Sigmoid colon (tissue), 7 donors: Measurements from ENCODE around the gene TMEFF2. TPM values are rescaled to one million over a fixed set of nuclear protein-coding genes. Genes with fewer than 3 reads are reported as not detected.

Experiments used
- DNase-seq: peaks from one replicate; pipeline ENCODE4 v3.0.0-alpha.2; 2019
- H3K27ac ChIP-seq, 4 donors: fragments of 200-600 bp; sonication (generic); one replicate each; pipeline ENCODE4 v1.5.1; 2016 to 2019; ENCODE audit warnings: mild to moderate bottlenecking in 1 of 4
- H3K27me3 ChIP-seq, 3 donors: fragments of 200-600 bp; sonication (generic); one replicate each; pipeline ENCODE4 v1.5.1; 2019; ENCODE audit warnings: mild to moderate bottlenecking in 1 of 3
- H3K36me3 ChIP-seq, 4 donors: fragments of 200-600 bp; sonication (generic); one replicate each; pipeline ENCODE4 v1.5.1; 2016 to 2019
- H3K4me1 ChIP-seq, 4 donors: fragments of 200-600 bp; sonication (generic); one replicate each; pipeline ENCODE4 v1.5.1; 2017 to 2019
- H3K4me3 ChIP-seq, 4 donors: fragments of 200-600 bp; sonication (generic); one replicate each; pipeline ENCODE4 v1.5.1; 2017 to 2019; ENCODE audit warnings: mild to moderate bottlenecking in 2 of 4, moderate library complexity in 1 of 4
- H3K9me3 ChIP-seq, 4 donors: fragments of 200-600 bp in 3 of 4; sonication (generic) in 3 of 4; one replicate each; pipeline versions ENCODE4 v1.5.1 to v1.6.1; 2013 to 2019
- EP300 ChIP-seq, 4 donors: sonication (generic); formaldehyde crosslinking; IDR thresholded peaks; one replicate each; pipeline ENCODE4 v1.6.1; 2017; ENCODE audit warnings: antibody characterized with exemption in 4 of 4
- POLR2A ChIP-seq, 2 donors: fragments of 450-650 bp; IDR thresholded peaks; one replicate each; pipeline ENCODE4 v1.6.1; 2016; ENCODE audit warnings: antibody characterized with exemption in 2 of 2, mild to moderate bottlenecking in 2 of 2, moderate library complexity in 2 of 2
- POLR2AphosphoS5 ChIP-seq, 4 donors: sonication (generic); formaldehyde crosslinking; IDR thresholded peaks; one replicate each; pipeline ENCODE4 v1.6.1; 2017; ENCODE audit warnings: antibody characterized with exemption in 4 of 4
- WGBS, 2 donors: extraction: QIAGEN DNeasy Blood & Tissue Kit; methylation state at CpG; one replicate each; pipeline ENCODE4 v1.1.7; 2013; 5-methylcytosine and 5-hydroxymethylcytosine counted together
- intact Hi-C: fragments of 100-400 bp; cut with DNase I; formaldehyde crosslinking; loops from one replicate; pipeline ENCODE4 v1.15.1; 2023
- polyA plus RNA-seq, 3 donors: library from polyadenylated mRNA; stranded (reverse); fragments of 200-250 nt; gene quantifications; one replicate each; pipeline ENCODE4 v1.2.3, GENCODE V29; 2013
- total RNA-seq, 4 donors: library from RNA; depleted of rRNA; stranded (reverse); fragments of >200 nt; gene quantifications; one replicate each; pipeline ENCODE4 v1.1.0, GENCODE V29; 2016
- TF ChIP-seq, protein P1 (sequence below), 4 experiments: fragments of 450-650 bp in 3 of 4; fragments of 200-600 bp in 1 of 4; IDR thresholded peaks; one replicate each; pipeline ENCODE4 v1.5.1; 2016 to 2019; ENCODE audit warnings: antibody characterized with exemption in 4 of 4, mild to moderate bottlenecking in 3 of 4, moderate library complexity in 2 of 4
- donor health status: healthy with polysubstance abuse.
- donor health status: Bipolar disorder and iron deficiency.
- donor health status: healthy.

Gene TMEFF2
- total and polyA plus RNA-seq, 7 donors, result 0.16 to 1.4 (median 0.32) TPM; not detected in 1

DNA sequence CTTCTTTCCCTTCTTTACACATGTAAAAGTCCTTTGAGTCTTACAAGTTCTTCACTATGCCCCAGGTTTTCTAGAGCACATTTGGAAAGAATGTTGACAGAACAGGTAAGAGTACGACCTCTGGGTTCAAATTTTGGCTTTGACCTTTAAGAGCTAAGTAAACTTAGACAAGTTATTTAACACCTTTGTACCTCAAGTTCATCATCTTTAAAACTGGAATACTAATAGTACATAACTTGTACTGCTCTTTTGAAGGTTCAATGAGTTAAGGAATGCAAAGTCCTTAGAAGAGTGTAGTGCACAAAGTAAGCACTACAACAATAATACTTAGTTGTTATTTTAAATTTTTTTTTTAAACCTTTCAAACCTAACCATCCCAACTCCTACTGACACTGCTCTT lies 156.6 kb downstream of the TMEFF2 start:
- H3K36me3 ChIP-seq, result no peaks in the 10 kb centered on the region
- H3K27ac ChIP-seq, result no peak overlapping the region
- DNase-seq, result no peak
- TF ChIP-seq POLR2AphosphoS5 (IDR thresholded peaks at IDR 0.05) (no peak), EP300 (IDR thresholded peaks at IDR 0.05) (no peak), POLR2A (IDR thresholded peaks at IDR 0.05) (no peak)
- TF ChIP-seq, protein P1, sequence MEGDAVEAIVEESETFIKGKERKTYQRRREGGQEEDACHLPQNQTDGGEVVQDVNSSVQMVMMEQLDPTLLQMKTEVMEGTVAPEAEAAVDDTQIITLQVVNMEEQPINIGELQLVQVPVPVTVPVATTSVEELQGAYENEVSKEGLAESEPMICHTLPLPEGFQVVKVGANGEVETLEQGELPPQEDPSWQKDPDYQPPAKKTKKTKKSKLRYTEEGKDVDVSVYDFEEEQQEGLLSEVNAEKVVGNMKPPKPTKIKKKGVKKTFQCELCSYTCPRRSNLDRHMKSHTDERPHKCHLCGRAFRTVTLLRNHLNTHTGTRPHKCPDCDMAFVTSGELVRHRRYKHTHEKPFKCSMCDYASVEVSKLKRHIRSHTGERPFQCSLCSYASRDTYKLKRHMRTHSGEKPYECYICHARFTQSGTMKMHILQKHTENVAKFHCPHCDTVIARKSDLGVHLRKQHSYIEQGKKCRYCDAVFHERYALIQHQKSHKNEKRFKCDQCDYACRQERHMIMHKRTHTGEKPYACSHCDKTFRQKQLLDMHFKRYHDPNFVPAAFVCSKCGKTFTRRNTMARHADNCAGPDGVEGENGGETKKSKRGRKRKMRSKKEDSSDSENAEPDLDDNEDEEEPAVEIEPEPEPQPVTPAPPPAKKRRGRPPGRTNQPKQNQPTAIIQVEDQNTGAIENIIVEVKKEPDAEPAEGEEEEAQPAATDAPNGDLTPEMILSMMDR (IDR thresholded peaks at IDR 0.05), result no peak
- H3K27me3 ChIP-seq, result no peaks in the 10 kb centered on the region
- peaks cover 0 to 13% (median 2%) of the 10 kb centered on the region in 4 donors for H3K4me1 ChIP-seq
- intact Hi-C loops, result no loop called here
- H3K4me3 ChIP-seq, result no peak overlapping the region
- no peaks in the 10 kb centered on the region for H3K9me3 ChIP-seq
- WGBS, 2 donors, result 66 to 90% methylated on average over 1 of the region's 1 CpG

DNA sequence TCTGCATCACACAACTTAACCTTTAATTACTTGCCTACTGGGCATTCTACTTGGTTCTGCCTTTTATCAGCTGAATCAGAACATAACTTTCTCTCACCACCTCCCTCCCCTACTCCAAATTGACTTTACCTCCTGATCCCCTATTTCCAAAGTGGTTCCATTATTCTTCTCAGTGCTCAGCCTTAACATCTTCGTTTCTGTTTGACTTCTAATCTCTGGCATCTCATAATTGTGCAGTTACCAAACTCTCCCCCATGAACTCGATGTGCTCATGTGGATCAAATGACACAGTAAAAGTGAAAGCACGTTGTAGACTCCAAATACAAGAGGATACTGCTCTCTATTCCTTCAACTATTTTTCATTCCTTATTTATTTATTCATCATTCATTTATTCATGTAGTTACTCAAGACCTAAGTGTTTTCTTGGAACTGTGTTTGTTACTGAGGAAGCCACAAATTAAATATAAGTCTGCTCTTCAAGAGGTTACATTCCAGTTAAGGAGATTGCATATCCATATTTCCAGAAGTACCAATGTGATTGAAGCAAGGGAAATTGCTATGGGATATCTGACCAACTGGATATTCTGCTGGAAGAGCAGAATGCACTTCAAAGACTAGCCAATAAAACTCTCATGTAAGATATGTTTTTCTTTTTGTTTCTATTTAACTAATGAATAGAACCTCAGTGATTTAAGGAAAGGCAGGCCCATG lies 158.8 kb downstream of the TMEFF2 start:
- H3K27me3 ChIP-seq, result no peaks in the 10 kb centered on the region
- peaks cover 0 to 13% (median 2%) of the 10 kb centered on the region in 4 donors for H3K4me1 ChIP-seq
- peak overlapping the region in 3 of 4 donors; percentile 32 to 59 (median 47) for H3K27ac ChIP-seq
- no peak for DNase-seq
- H3K4me3 ChIP-seq, result no peak overlapping the region
- H3K9me3 ChIP-seq, result no peaks in the 10 kb centered on the region
- intact Hi-C loops, result no loop called here
- H3K36me3 ChIP-seq, result no peaks in the 10 kb centered on the region
- WGBS, 2 donors, result 28 to 48% methylated on average over 3 of the region's 3 CpGs
- no peak for TF ChIP-seq EP300 (IDR thresholded peaks at IDR 0.05)

DNA sequence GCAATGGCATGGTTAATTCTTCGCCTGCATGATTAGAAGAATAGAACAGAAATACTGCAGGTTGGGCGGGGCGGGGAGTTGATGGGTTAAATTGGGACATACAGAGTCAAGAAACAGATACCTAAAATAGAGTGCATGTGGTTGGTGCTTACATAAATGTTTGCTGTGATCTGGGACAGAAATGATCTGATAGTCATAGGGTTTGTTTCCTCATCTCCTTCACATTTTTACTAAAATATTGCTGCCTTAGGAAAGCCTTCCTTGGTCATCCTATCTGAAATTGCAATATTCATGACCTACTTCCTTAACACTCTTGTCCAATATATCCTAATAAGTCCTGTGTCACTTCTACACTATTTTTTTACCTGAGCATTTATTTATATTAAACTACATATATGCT lies 163.9 kb downstream of the TMEFF2 start:
- Histone ChIP-seq H3K4me1 (peaks cover 0 to 18% (median 11%) of the 10 kb centered on the region in 4 donors), H3K36me3 (no peaks in the 10 kb centered on the region), H3K4me3 (no peak overlapping the region), H3K27ac (no peak overlapping the region), H3K9me3 (no peaks in the 10 kb centered on the region), H3K27me3 (no peaks in the 10 kb centered on the region)
- TF ChIP-seq POLR2A (IDR thresholded peaks at IDR 0.05) (no peak), EP300 (IDR thresholded peaks at IDR 0.05) (no peak), POLR2AphosphoS5 (IDR thresholded peaks at IDR 0.05) (no peak)
- TF ChIP-seq, protein P1 (IDR thresholded peaks at IDR 0.05), result no peak
- WGBS, 2 donors, result 95 to 97% methylated on average over 3 of the region's 3 CpGs
- intact Hi-C loops, result no loop called here
- DNase-seq, result no peak

DNA sequence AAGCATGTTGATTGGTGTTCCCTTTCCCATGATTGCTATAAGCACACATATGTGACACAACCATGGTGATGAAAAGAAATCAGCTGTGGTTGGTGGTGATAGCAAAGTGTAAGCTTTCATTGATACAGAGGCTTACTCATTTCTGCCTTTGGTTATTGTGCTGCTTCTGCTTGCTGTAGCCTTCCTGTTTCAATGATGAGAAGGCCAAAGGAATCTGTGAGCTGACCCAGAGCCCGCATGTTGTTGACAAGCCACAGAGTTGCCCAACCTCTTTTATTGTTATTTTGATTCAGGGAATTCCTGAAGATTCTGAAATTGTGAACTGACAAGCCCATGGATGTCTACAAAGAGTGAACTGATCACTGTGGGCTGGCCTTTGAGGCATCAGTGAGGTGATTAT lies 164.4 kb downstream of the TMEFF2 start:
- H3K4me3 ChIP-seq, result no peak overlapping the region
- WGBS, 2 donors, result 89% methylated on average over 1 of the region's 1 CpG
- TF ChIP-seq, protein P1 (IDR thresholded peaks at IDR 0.05), result no peak
- no peak for TF ChIP-seq POLR2AphosphoS5 (IDR thresholded peaks at IDR 0.05)
- TF ChIP-seq POLR2A (IDR thresholded peaks at IDR 0.05), result no peak
- no peak for TF ChIP-seq EP300 (IDR thresholded peaks at IDR 0.05)

DNA sequence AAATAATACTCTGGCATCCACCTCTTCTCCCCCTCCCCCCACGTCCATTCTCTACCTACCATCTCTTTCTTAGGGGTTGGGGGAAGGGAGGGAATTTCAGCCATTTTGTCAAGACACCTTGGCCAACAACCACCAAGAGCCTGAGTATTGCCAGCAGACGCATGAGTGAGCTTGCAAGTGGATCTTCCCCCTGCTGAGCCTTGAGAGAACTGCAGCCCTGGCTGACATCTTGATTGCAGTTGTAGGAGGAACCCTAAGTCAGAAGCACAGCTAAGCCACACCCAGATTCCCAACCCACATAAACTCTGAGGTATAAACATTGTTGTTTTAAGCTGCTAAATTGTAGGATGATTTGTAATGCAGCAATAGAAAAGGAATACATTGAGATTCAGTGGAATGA lies 165.6 kb downstream of the TMEFF2 start:
- Histone ChIP-seq H3K4me3 (no peak overlapping the region), H3K9me3 (no peaks in the 10 kb centered on the region), H3K36me3 (no peaks in the 10 kb centered on the region), H3K27ac (no peak overlapping the region), H3K4me1 (peaks cover 0 to 17% (median 12%) of the 10 kb centered on the region in 4 donors), H3K27me3 (no peaks in the 10 kb centered on the region)
- 83 to 90% methylated on average over 2 of the region's 2 CpGs for WGBS, 2 donors
- intact Hi-C loops, result no loop called here
- DNase-seq, result no peak
- TF ChIP-seq POLR2AphosphoS5 (IDR thresholded peaks at IDR 0.05) (no peak), POLR2A (IDR thresholded peaks at IDR 0.05) (no peak), EP300 (IDR thresholded peaks at IDR 0.05) (no peak)
- TF ChIP-seq, protein P1 (IDR thresholded peaks at IDR 0.05), result no peak

More for the DNA sequence above, 164.4 kb downstream of the TMEFF2 start:
- no peaks in the 10 kb centered on the region for H3K27me3 ChIP-seq
- H3K9me3 ChIP-seq, result no peaks in the 10 kb centered on the region
- no peaks in the 10 kb centered on the region for H3K36me3 ChIP-seq
- no peak for DNase-seq
- peaks cover 0 to 20% (median 12%) of the 10 kb centered on the region in 4 donors for H3K4me1 ChIP-seq
- H3K27ac ChIP-seq, result no peak overlapping the region
- intact Hi-C loops, result no loop called here
